Measurements from ENCODE around the gene LRRC46. TPM values are rescaled to one million over a fixed set of nuclear protein-coding genes. Genes with fewer than 3 reads are reported as not detected.
A peak's percentile ranks its signal among the peaks of the same experiment; 100 is the strongest.

Gene LRRC46
- total and polyA plus RNA-seq, 10 of the 15 experiments (the other 5 are each of a cell fraction or from before 2014, with no cell fraction given): 0.15 to 1.8 (median 0.38) TPM; not detected in 1

DNA sequence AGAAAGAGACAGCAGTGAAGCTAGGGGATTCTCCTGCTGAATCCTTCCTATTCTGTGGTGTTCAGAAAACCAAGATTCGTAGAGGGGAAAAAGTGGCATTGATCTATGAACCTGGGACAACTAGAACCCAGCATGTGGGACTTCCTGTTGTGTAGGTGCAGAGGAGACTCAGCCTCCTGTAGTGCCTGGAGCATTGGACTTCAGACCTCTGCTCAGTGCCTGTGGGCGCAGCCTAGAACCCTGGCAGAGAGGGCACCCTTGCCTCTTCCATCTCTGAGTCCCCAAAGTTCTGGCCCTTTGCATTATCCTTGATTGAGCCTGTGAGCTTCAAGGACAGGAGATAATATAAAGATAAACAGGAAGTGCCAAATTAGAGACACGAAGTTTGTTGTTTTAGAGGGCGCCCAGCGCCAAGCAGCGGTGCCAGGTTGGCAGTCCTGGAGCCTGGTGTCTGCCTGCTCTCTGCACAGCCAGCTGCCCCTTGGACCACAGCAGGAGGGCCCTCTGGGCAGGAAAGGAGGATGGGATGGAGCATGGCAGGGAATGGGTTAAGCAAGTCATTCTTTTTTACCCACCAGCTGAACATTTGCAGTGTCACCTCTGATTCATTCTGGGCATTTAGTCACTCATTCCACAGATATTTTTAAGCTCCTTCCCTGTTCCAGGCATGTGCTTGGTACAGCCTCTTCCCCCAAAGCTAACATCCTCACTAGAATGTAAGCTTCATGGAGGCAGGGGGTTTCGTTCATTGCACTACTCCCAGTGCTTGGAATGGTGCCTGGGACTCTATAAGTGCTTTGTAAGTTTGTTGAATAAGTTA, 31.4 kb downstream of the LRRC46 start:
- Histone ChIP-seq H3K36me3 (ENCODE audit: control insufficient read depth in 2 of 2, insufficient read depth in 2 of 2, low read length in 1 of 2) (no peaks in the 10 kb centered on the region), H3K9ac (ENCODE audit: control insufficient read depth, insufficient read depth, low read length) (no peak overlapping the region), H3K27ac (ENCODE audit: control insufficient read depth, insufficient read depth) (no peak overlapping the region), H3K27me3 (replicated peaks in 1 of 2; ENCODE audit: control insufficient read depth in 2 of 2, insufficient read depth in 2 of 2, low read length in 1 of 2) (peaks cover 2 to 3% of the 10 kb centered on the region in 2 experiments; a peak in 3 of 4 replicates), H3K4me3 (no peak overlapping the region), H2AFZ (ENCODE audit: control insufficient read depth, low read depth, low read length) (no peak overlapping the region), H3K4me1 (ENCODE audit: control insufficient read depth, insufficient read depth, low read length) (no peaks in the 10 kb centered on the region), H3K79me2 (ENCODE audit: control insufficient read depth, insufficient read depth, low read length) (no peaks in the 10 kb centered on the region), H4K20me1 (ENCODE audit: control insufficient read depth, insufficient read depth) (no peaks in the 10 kb centered on the region), H3K9me3 (replicated peaks; ENCODE audit: control insufficient read depth, insufficient read depth, low read length) (no peaks in the 10 kb centered on the region), H3K4me2 (ENCODE audit: control insufficient read depth, insufficient read depth) (no peak overlapping the region)
- ChIA-PET POLR2A (no interaction called here), RAD21 (ENCODE audit: unreplicated experiment) (no interaction called here), CTCF (interaction anchor here (1.0 kb wide), 1 partner anchor 21 kb away, joined by 3 read pairs; the partner anchor contains the start of gene SCRN2), SMC1A (ENCODE audit: uncharacterized antibody, unreplicated experiment) (no interaction called here)
- intact Hi-C loops (cut with micrococcal nuclease; ENCODE audit: unreplicated experiment): no loop called here
- FAIRE-seq (no peak), ATAC-seq (no peak), DNase-seq (ENCODE audit: low read depth, low spot score) (no peak)
- in situ Hi-C loops (cut with MboI): no loop called here
- BruUV-seq (replicated peaks): no TSS peak
- TF ChIP-seq, protein P1, sequence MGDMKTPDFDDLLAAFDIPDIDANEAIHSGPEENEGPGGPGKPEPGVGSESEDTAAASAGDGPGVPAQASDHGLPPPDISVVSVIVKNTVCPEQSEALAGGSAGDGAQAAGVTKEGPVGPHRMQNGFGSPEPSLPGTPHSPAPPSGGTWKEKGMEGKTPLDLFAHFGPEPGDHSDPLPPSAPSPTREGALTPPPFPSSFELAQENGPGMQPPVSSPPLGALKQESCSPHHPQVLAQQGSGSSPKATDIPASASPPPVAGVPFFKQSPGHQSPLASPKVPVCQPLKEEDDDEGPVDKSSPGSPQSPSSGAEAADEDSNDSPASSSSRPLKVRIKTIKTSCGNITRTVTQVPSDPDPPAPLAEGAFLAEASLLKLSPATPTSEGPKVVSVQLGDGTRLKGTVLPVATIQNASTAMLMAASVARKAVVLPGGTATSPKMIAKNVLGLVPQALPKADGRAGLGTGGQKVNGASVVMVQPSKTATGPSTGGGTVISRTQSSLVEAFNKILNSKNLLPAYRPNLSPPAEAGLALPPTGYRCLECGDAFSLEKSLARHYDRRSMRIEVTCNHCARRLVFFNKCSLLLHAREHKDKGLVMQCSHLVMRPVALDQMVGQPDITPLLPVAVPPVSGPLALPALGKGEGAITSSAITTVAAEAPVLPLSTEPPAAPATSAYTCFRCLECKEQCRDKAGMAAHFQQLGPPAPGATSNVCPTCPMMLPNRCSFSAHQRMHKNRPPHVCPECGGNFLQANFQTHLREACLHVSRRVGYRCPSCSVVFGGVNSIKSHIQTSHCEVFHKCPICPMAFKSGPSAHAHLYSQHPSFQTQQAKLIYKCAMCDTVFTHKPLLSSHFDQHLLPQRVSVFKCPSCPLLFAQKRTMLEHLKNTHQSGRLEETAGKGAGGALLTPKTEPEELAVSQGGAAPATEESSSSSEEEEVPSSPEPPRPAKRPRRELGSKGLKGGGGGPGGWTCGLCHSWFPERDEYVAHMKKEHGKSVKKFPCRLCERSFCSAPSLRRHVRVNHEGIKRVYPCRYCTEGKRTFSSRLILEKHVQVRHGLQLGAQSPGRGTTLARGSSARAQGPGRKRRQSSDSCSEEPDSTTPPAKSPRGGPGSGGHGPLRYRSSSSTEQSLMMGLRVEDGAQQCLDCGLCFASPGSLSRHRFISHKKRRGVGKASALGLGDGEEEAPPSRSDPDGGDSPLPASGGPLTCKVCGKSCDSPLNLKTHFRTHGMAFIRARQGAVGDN (IDR thresholded peaks at IDR 0.05): no peak
- TF ChIP-seq STAT1 (conservative IDR thresholded peaks at IDR 0.05) (no peak), HDGF (IDR thresholded peaks at IDR 0.05) (no peak), SPI1 (IDR thresholded peaks at IDR 0.05; ENCODE audit: borderline replicate concordance, insufficient read depth, low read depth, low read length) (peak; percentile 9; the same call in 1 of the 2 replicates), KAT2A (conservative IDR thresholded peaks at IDR 0.05; ENCODE audit: control insufficient read depth, low read depth, low read length) (no peak)
- 48% methylated on average over 7 of the region's 7 CpGs for WGBS (ENCODE audit: insufficient coverage, insufficient replicate concordance, low lambda C conversion rate, missing lambda C conversion rate)
